ENCODE measurements around the gene ARHGEF26. TPM values are rescaled to one million over a fixed set of nuclear protein-coding genes. Genes with fewer than 3 reads are reported as not detected.

ARHGEF26 gene
- total RNA-seq, 1 experiment from 2014 or later = 13.7 TPM

- Histone ChIP-seq H3K4ac (ENCODE audit: low read depth, low read length) (no peak overlapping the region), H3K56ac (ENCODE audit: insufficient read length, low read depth, low read length) (no peak overlapping the region), H3K4me2 (ENCODE audit: insufficient read depth, insufficient read length, low read length) (no peak overlapping the region), H2BK20ac (ENCODE audit: low read depth, low read length, poor library complexity, severe bottlenecking) (no peak overlapping the region), H4K20me1 (ENCODE audit: control insufficient read depth, insufficient read depth, insufficient read length) (no peaks in the 10 kb centered on the region), H2AK5ac (ENCODE audit: insufficient read length, low read length) (no peak overlapping the region), H4K5ac (ENCODE audit: insufficient read length, low read depth, low read length) (no peak overlapping the region), H3K23me2 (ENCODE audit: insufficient read length, low read depth, low read length, poor library complexity, severe bottlenecking) (no peaks in the 10 kb centered on the region), H3K4me1 (ENCODE audit: insufficient read depth, low read length) (peaks cover 2% of the 10 kb centered on the region; the same call in 1 of the 2 replicates), H3K9me3 (ENCODE audit: control insufficient read depth, low read depth, low read length) (no peaks in the 10 kb centered on the region), H3K27me3 (ENCODE audit: insufficient read depth, low read length) (no peaks in the 10 kb centered on the region), H3K23ac (ENCODE audit: insufficient read length, low read depth, low read length) (no peak overlapping the region), H2BK15ac (ENCODE audit: low read depth, low read length) (no peak overlapping the region), H4K91ac (ENCODE audit: insufficient read length, low read depth, low read length) (no peak overlapping the region), H2BK5ac (ENCODE audit: insufficient read length, low read length) (no peak overlapping the region), H3K79me1 (ENCODE audit: insufficient read depth, low read depth, low read length, poor library complexity, severe bottlenecking) (no peaks in the 10 kb centered on the region), H3K18ac (ENCODE audit: insufficient read length, low read depth, low read length) (no peak overlapping the region), H3K9ac (ENCODE audit: extremely low read depth, insufficient read length, low read length) (no peak overlapping the region), H3K14ac (ENCODE audit: insufficient read depth, low read length) (no peak overlapping the region), H2BK120ac (ENCODE audit: low read depth, low read length, poor library complexity, severe bottlenecking) (no peak overlapping the region), H3T11ph (ENCODE audit: low read length) (no peak overlapping the region), H4K8ac (replicated peaks; ENCODE audit: insufficient read length, low read depth, low read length) (no peak overlapping the region), H2AFZ (ENCODE audit: low read length) (no peak overlapping the region), H2BK12ac (ENCODE audit: insufficient read length, low read depth, low read length) (no peak overlapping the region), H3K79me2 (ENCODE audit: insufficient read depth, low read length) (no peaks in the 10 kb centered on the region), H3K27ac (ENCODE audit: insufficient read length, low read depth, low read length) (no peak overlapping the region)
- H3K4me3 Mint-ChIP-seq = no peak overlapping the region
- no peak overlapping the region for H3K27ac Mint-ChIP-seq
- TF ChIP-seq CTCF (conservative IDR thresholded peaks at IDR 0.05) = no peak
- no peaks in the 10 kb centered on the region for H3K27me3 Mint-ChIP-seq (ENCODE audit: low read depth)
- DNase-seq = no peak
- WGBS (ENCODE audit: extremely low coverage, insufficient read length, low lambda C conversion rate) = no CpG with 5 or more reads among the region's 2 CpGs
- no peaks in the 10 kb centered on the region; a peak in 1 of 4 replicates for H3K4me1 Mint-ChIP-seq
- no peaks in the 10 kb centered on the region for H3K9me3 Mint-ChIP-seq
- no peaks in the 10 kb centered on the region for H3K36me3 Mint-ChIP-seq (ENCODE audit: insufficient read depth in 1 of 3, low read depth in 3 of 3)
These were observed 22.8 kb upstream of the ARHGEF26 start for GRCh38 chr3:154098376-154098775.

All from H9 (cell line).